GM10248 (cell line): ENCODE measurements around the gene CCDC61.

Source experiments
- CTCF ChIA-PET: fragments of 300-600 bp; sonication (Branson Sonifier 250); formaldehyde crosslinking; extraction: SDS; loops from one replicate; lab custom pipeline; 2021; ENCODE audit warnings: antibody characterized with exemption; lab: Yijun Ruan, JAX
- POLR2A ChIA-PET: fragments of 350-650 bp; sonication (Branson Sonifier 250); formaldehyde crosslinking; extraction: SDS; loops from one replicate; lab custom pipeline; 2020; ENCODE audit warnings: antibody characterized with exemption; lab: Yijun Ruan, JAX
- DNase-seq: peaks from one replicate; pipeline ENCODE4 v3.0.0; 2012; ENCODE audit errors: extremely low spot score
- TF ChIP-seq, protein P1 (sequence below): IDR thresholded peaks from 2 replicates; pipeline ENCODE4 v1.5.1; 2012; ENCODE audit warnings: mild to moderate bottlenecking, low read depth; ENCODE audit errors: extremely low read depth, missing control alignments, control extremely low read depth

Gene CCDC61

DNA sequence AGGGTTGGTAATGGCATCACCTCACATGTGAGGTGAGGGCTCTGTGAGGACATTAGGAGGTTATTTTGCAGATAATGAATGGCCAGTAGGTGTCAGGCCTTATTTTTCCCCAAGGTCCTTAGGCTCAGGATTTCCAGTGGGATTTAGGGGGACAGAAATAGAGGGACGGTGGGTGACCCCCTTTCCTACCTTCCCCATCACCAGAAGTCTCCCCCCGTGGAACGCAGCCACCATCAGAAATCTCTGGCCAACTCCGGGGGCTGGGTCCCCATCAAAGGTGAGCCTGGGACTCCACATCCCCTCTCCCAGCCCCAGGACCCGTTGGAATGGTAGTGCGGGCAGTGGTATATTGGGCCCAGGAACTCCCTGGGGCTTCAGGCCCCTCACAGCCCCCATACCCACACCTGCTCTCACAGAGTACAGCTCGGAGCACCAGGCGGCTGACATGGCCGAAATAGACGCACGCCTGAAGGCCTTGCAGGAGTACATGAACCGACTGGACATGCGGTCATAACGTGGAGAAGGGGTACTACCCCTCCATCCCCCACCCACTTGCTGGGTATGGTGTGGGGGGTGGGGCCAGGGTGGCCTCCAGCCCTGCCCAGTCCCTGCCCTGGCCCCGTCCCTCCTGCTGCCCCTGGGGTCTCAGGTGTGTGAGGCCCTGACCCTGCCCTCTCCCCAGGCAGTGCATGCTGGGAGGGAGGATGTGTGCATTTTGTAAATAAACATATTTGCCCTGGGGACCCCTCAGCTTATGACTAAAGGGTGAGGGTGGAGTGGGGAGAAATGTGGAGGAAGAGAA lies 22.8 kb downstream of the CCDC61 start:
- ChIA-PET CTCF (interaction anchor here (1.0 to 4.3 kb wide), 9 partner anchors 10 to 262 kb away, joined by 3 to 43 read pairs (median 4); partner anchors contain the start of genes FOXA3 and IGFL4), POLR2A (no interaction called here)
- DNase-seq = no peak
- TF ChIP-seq, protein P1, sequence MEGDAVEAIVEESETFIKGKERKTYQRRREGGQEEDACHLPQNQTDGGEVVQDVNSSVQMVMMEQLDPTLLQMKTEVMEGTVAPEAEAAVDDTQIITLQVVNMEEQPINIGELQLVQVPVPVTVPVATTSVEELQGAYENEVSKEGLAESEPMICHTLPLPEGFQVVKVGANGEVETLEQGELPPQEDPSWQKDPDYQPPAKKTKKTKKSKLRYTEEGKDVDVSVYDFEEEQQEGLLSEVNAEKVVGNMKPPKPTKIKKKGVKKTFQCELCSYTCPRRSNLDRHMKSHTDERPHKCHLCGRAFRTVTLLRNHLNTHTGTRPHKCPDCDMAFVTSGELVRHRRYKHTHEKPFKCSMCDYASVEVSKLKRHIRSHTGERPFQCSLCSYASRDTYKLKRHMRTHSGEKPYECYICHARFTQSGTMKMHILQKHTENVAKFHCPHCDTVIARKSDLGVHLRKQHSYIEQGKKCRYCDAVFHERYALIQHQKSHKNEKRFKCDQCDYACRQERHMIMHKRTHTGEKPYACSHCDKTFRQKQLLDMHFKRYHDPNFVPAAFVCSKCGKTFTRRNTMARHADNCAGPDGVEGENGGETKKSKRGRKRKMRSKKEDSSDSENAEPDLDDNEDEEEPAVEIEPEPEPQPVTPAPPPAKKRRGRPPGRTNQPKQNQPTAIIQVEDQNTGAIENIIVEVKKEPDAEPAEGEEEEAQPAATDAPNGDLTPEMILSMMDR = no peak

DNA sequence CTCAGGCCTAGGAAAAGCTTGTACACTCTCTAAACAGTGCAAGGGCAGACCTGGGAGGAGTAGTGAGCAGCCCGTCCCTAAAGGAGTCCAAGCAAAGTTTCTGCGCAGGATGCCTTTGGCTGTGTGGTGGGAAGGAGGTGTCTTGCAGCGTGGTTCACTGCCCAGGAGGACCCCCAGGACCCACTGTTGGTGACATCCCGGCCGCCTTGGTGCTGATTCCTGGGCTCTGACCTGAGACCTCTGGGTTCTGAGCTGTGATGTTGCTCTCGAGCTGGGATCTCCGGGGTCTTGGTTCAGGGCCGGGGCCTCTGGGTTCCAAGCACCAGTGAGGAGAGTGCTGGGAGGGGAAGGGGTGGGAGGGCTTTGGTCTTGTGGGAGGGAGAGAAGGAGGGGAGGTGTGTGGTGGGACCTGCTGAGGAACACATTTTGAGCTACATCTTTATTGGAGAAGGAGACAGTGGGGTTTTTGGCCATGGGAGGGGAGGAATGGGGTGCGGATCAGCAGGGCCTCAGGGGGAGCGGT lies 23.5 kb downstream of the CCDC61 start:
- ChIA-PET POLR2A (interaction anchor here (0.5 kb wide), 1 partner anchor 137 kb away, joined by 3 read pairs; no protein-coding TSS in a partner anchor), CTCF (interaction anchor here (0.8 to 4.3 kb wide), 7 partner anchors 9 to 173 kb away, joined by 3 to 43 read pairs (median 5); partner anchors contain the start of gene FOXA3)
- no peak for DNase-seq
- TF ChIP-seq, protein P1 = no peak

DNA sequence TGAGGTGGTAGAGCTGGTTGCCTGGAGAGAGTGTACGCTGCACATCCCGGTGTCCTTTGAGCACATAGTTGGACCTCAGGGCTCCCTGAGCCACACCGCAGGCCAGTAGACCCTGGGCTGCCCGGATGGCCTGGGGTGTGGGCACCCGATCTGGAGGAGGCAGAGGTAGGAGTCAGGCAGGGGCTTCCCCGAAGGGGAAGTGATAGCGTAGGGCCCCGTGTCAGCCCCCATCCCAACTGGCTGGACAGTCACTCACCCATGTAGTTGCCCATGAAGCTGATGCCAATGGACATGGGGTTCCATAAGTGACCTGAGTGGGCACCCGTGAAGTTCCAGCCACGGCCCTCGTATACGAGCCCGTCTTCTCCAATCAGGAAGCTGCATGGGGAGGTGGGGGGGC lies 24.0 kb downstream of the CCDC61 start:
- no peak for DNase-seq
- ChIA-PET POLR2A (interaction anchor here (0.5 kb wide), 1 partner anchor 137 kb away, joined by 3 read pairs; no protein-coding TSS in a partner anchor), CTCF (interaction anchor here (0.8 to 4.3 kb wide), 6 partner anchors 9 to 172 kb away, joined by 3 to 43 read pairs (median 4); partner anchors contain the start of gene FOXA3)
- TF ChIP-seq, protein P1 = no peak

DNA sequence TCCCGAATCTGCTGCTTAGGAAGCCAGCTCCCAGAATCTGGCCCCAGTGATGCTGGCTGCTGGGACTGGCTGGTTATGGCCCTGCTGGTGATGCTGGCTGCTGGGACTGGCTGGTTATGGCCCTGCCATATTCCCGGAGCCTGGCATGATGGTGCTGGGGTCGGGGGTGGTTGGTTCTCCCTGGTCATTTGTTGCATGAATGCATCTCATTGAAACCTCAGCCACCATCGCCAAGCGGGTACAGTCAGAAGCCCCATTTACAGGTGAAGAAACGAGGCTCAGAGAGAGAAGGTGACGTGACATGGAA lies 25.5 kb downstream of the CCDC61 start:
- POLR2A ChIA-PET = no interaction called here
- CTCF ChIA-PET = interaction anchor here (2.6 kb wide), 1 partner anchor 11 kb away, joined by 7 read pairs; no protein-coding TSS in a partner anchor
- TF ChIP-seq, protein P1 = no peak
- no peak for DNase-seq

DNA sequence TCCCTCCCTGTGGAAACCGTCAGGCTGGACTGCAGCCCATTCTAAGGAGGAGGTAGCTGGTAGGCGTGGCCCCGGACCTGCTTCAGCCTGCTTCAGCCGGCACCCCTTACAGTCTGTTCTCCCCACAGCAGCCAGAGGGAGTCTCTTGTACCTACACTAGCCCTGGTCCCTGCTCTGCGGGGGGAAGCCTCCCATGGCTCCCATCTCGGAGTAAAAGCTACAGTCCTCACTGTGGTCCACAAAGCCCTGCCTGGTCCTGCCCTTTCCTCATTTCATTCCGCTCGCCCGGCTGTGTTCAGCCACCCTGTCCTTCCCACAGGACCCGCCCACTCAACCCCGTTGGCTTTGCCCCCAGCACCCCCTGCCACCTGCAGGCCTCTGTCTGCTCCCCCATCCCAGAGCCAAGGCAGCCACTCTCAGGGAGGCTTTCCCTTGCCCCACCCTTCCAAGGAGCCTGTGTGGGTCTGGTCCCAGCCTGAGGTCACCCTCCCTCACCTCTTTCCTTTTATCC lies 26.3 kb downstream of the CCDC61 start:
- ChIA-PET POLR2A (no interaction called here), CTCF (interaction anchor here (2.6 kb wide), 1 partner anchor 12 kb away, joined by 7 read pairs; no protein-coding TSS in a partner anchor)
- TF ChIP-seq, protein P1 = no peak
- no peak for DNase-seq

DNA sequence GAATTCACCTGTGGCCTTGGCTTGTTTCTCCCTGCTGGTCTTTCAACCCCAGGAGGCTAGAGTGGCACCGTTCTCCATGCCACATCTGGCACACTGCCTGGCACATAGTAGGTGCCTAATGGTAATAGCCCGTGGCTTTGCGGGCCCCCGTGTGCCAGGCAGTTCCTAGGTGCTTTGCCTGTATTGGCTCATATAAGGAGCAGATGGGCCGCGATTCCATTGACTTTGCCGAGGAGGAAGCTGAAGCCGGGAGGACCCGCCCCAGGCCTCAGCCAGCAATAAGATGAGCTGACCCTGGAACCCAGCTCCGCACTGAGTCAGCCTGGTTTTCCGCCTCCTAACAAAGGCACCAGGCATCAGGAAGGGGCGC lies 26.8 kb downstream of the CCDC61 start:
- POLR2A ChIA-PET = no interaction called here
- DNase-seq = peak; percentile 9
- TF ChIP-seq, protein P1 = no peak
- CTCF ChIA-PET = interaction anchor here (2.6 kb wide), 1 partner anchor 12 kb away, joined by 7 read pairs; no protein-coding TSS in a partner anchor
